ENCODE data around the gene KRT4.

KRT4 gene

GRCh38 chr12:52848661-52849255, 34.8 kb upstream of the KRT4 start, which contains the start of gene KRT78:
Gene KRT78 (minus strand): TSS chr12:52848994. CDS start chr12:52848930, 64 bp downstream.
- no peak for TF ChIP-seq EZH2phosphoT487 (IDR thresholded peaks at IDR 0.05; ENCODE audit: borderline replicate concordance, low read length)
- TF ChIP-seq CTCF (IDR thresholded peaks at IDR 0.05; ENCODE audit: low read depth, low read length, poor library complexity, severe bottlenecking) = no peak
- no peaks in the 10 kb centered on the region for H3K9me3 ChIP-seq (ENCODE audit: control insufficient read depth, insufficient read depth, low read length)
- H3K36me3 ChIP-seq (ENCODE audit: control insufficient read depth, low read length) = no peaks in the 10 kb centered on the region
- no peaks in the 10 kb centered on the region for H4K20me1 ChIP-seq (ENCODE audit: control insufficient read depth, insufficient read depth, low read depth, low read length)
- H3K79me2 ChIP-seq (ENCODE audit: control insufficient read depth, low read length) = no peaks in the 10 kb centered on the region
- H3K4me1 ChIP-seq (ENCODE audit: control insufficient read depth, low read length) = peaks cover 17% of the 10 kb centered on the region
- 0 out of 2 replicates have a peak, but pooled peaks cover 2% of the 10 kb centered on the region for H3K27me3 ChIP-seq (ENCODE audit: control insufficient read depth, low read length)
- H3K9me2 ChIP-seq (replicated peaks; ENCODE audit: control insufficient read depth, low read length) = no peaks in the 10 kb centered on the region
- no peak within 1 kb of the TSS for H3K27ac ChIP-seq (ENCODE audit: low read depth, low read length)
- H3K4me2 ChIP-seq (ENCODE audit: low read length) = no peak within 1 kb of the TSS
- H3K4me3 ChIP-seq (ENCODE audit: low read length) = no peak within 1 kb of the TSS
- no peaks in the 10 kb centered on the region for H3F3A ChIP-seq (ENCODE audit: control insufficient read depth, insufficient read depth)

- Histone ChIP-seq H3K4me1 (ENCODE audit: control insufficient read depth, low read length) (peaks cover 17% of the 10 kb centered on the region), H3K36me3 (ENCODE audit: control insufficient read depth, low read length) (no peaks in the 10 kb centered on the region), H3K4me3 (ENCODE audit: low read length) (no peak overlapping the region), H4K20me1 (ENCODE audit: control insufficient read depth, insufficient read depth, low read depth, low read length) (no peaks in the 10 kb centered on the region), H3F3A (ENCODE audit: control insufficient read depth, insufficient read depth) (no peaks in the 10 kb centered on the region), H3K27ac (ENCODE audit: low read depth, low read length) (no peak overlapping the region), H3K27me3 (ENCODE audit: control insufficient read depth, low read length) (0 out of 2 replicates have a peak, but pooled peaks cover 2% of the 10 kb centered on the region), H3K9me2 (replicated peaks; ENCODE audit: control insufficient read depth, low read length) (no peaks in the 10 kb centered on the region), H3K79me2 (ENCODE audit: control insufficient read depth, low read length) (no peaks in the 10 kb centered on the region), H3K4me2 (ENCODE audit: low read length) (no peak overlapping the region), H3K9me3 (ENCODE audit: control insufficient read depth, insufficient read depth, low read length) (no peaks in the 10 kb centered on the region)
- TF ChIP-seq CTCF (IDR thresholded peaks at IDR 0.05; ENCODE audit: low read depth, low read length, poor library complexity, severe bottlenecking) = no peak
- no peak for TF ChIP-seq EZH2phosphoT487 (IDR thresholded peaks at IDR 0.05; ENCODE audit: borderline replicate concordance, low read length)
Measured at GRCh38 chr12:52847335-52848102, 33.6 kb upstream of the KRT4 start.

GRCh38 chr12:52846356-52846970, 32.5 kb upstream of the KRT4 start:
- no peaks in the 10 kb centered on the region for H4K20me1 ChIP-seq (ENCODE audit: control insufficient read depth, insufficient read depth, low read depth, low read length)
- H3K4me3 ChIP-seq (ENCODE audit: low read length) = no peak overlapping the region
- H3K27ac ChIP-seq (ENCODE audit: low read depth, low read length) = no peak overlapping the region
- H3F3A ChIP-seq (ENCODE audit: control insufficient read depth, insufficient read depth) = no peaks in the 10 kb centered on the region
- no peaks in the 10 kb centered on the region for H3K79me2 ChIP-seq (ENCODE audit: control insufficient read depth, low read length)
- no peaks in the 10 kb centered on the region for H3K9me2 ChIP-seq (replicated peaks; ENCODE audit: control insufficient read depth, low read length)
- H3K4me1 ChIP-seq (ENCODE audit: control insufficient read depth, low read length) = peaks cover 15% of the 10 kb centered on the region
- no peaks in the 10 kb centered on the region for H3K36me3 ChIP-seq (ENCODE audit: control insufficient read depth, low read length)
- no peaks in the 10 kb centered on the region for H3K9me3 ChIP-seq (ENCODE audit: control insufficient read depth, insufficient read depth, low read length)
- no peak for TF ChIP-seq EZH2phosphoT487 (IDR thresholded peaks at IDR 0.05; ENCODE audit: borderline replicate concordance, low read length)
- no peak for TF ChIP-seq CTCF (IDR thresholded peaks at IDR 0.05; ENCODE audit: low read depth, low read length, poor library complexity, severe bottlenecking)
- 0 out of 2 replicates have a peak, but pooled peaks cover 2% of the 10 kb centered on the region for H3K27me3 ChIP-seq (ENCODE audit: control insufficient read depth, low read length)
- no peak overlapping the region for H3K4me2 ChIP-seq (ENCODE audit: low read length)
